ENCODE results near the gene ZNF407.

The ZNF407 gene

GRCh38 chr18:74679006-74679678 lies 81.5 kb downstream of the ZNF407 start:
- no peak for DNase-seq

GRCh38 chr18:74679679-74680076 lies 82.0 kb downstream of the ZNF407 start:
- DNase-seq: no peak

- DNase-seq: no peak
Measured at GRCh38 chr18:74682141-74682990, 84.7 kb downstream of the ZNF407 start.

GRCh38 chr18:74682991-74683297 lies 85.3 kb downstream of the ZNF407 start:
- DNase-seq: no peak

- no peak for DNase-seq
Measured at GRCh38 chr18:74683573-74683972, 85.9 kb downstream of the ZNF407 start.

- DNase-seq: no peak
Measured at GRCh38 chr18:74689251-74689650, 91.6 kb downstream of the ZNF407 start.

GRCh38 chr18:74692367-74693013 lies 94.8 kb downstream of the ZNF407 start:
- no peak for DNase-seq

GRCh38 chr18:74694436-74694835 lies 96.8 kb downstream of the ZNF407 start:
- no peak for DNase-seq

GRCh38 chr18:74695170-74695569 lies 97.5 kb downstream of the ZNF407 start:
- DNase-seq: no peak

- DNase-seq: no peak
Measured at GRCh38 chr18:74698881-74699280, 101.2 kb downstream of the ZNF407 start.

GRCh38 chr18:74699455-74699854 lies 101.8 kb downstream of the ZNF407 start:
- no peak for DNase-seq

GRCh38 chr18:74702950-74703349 lies 105.3 kb downstream of the ZNF407 start:
- DNase-seq: no peak

GRCh38 chr18:74708169-74708568 lies 110.5 kb downstream of the ZNF407 start:
- no peak for DNase-seq

GRCh38 chr18:74709452-74709851 lies 111.8 kb downstream of the ZNF407 start:
- no peak for DNase-seq

- DNase-seq: no peak
Measured at GRCh38 chr18:74714120-74714519, 116.5 kb downstream of the ZNF407 start.

- DNase-seq: no peak
Measured at GRCh38 chr18:74714791-74715190, 117.1 kb downstream of the ZNF407 start.

- no peak for DNase-seq
Measured at GRCh38 chr18:74715306-74715705, 117.6 kb downstream of the ZNF407 start.

GRCh38 chr18:74715865-74716712 lies 118.4 kb downstream of the ZNF407 start:
- DNase-seq: no peak

- no peak for DNase-seq
Measured at GRCh38 chr18:74718312-74718711, 120.6 kb downstream of the ZNF407 start.

- DNase-seq: no peak
Measured at GRCh38 chr18:74722237-74722636, 124.6 kb downstream of the ZNF407 start.

- DNase-seq: no peak
Measured at GRCh38 chr18:74724186-74724585, 126.5 kb downstream of the ZNF407 start.

- no peak for DNase-seq
Measured at GRCh38 chr18:74725690-74726089, 128.0 kb downstream of the ZNF407 start.

GRCh38 chr18:74728586-74728985 lies 130.9 kb downstream of the ZNF407 start:
- DNase-seq: no peak
